Measurements from ENCODE around the gene LAMC1.

- TF ChIP-seq POU2F2 (IDR thresholded peaks at IDR 0.05; ENCODE audit: low read depth, low read length): no peak
- TF ChIP-seq POLR2A (IDR thresholded peaks at IDR 0.05; ENCODE audit: low read depth, low read length): no peak
Measured at GRCh38 chr1:182974506-182975191, 48.6 kb upstream of the LAMC1 start.
